T-helper 1 cell (primary cell): Measurements from ENCODE around the gene TNKS1BP1.
"Not testable (repeated sequence)": the region's sequence is repeated elsewhere in the genome, so short reads cannot be mapped to it uniquely, and the experiment has no call there.

Experiments
- DNase-seq, 5 donors: peaks; one replicate each; pipeline ENCODE4 v3.0.0-alpha.2; 2012 to 2020

The TNKS1BP1 gene

DNA sequence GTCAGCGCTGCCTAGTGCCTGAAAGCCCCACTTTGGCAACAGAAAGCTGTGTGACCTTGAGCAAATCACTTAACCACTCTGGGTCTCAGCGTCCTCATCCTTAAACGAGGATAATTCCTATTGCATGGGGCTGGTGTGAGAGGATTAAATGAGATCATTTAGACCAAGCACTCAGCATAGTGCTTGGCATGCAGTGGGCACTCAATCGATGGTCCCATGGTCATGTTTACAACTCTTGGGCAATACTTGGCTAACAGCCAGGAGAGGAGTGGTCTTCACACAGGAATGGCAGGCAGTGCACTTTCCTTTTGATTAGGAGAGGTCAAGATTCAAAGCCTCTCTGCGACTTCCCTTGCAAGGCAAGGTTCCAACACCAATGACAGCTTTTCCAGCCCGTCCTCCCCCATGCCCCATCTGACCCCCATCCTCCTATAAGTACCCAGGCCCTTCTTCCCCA is 14.1 kb downstream of the TNKS1BP1 start:
- no peak for DNase-seq

DNA sequence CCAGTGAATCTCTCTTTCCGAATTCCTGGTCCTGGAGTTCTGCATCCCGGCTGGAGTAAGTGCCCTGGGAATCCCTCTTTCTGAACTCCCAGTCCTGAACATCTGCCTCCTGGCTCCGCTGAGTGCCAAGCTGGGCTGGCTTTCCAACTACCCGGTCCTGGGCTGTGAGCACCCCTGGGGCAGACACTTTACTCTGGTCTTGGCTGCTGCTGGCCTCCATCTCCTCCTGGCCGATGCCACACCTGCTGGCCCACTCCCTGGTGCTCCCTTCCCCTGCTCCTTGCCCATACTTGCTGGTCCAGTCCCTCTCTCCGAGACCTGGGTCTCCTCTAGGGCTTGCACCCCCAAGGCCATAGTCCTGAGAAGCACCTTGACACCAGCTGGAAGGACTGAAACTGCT is 14.7 kb downstream of the TNKS1BP1 start:
- no peak for DNase-seq

GRCh38 chr11:57309106-57310059 is 15.4 kb downstream of the TNKS1BP1 start:
- DNase-seq, result no peak

- DNase-seq, result no peak
Observed at GRCh38 chr11:57308426-57309060, 16.2 kb downstream of the TNKS1BP1 start.

- DNase-seq, result no peak
Observed at GRCh38 chr11:57307666-57308270, 17.0 kb downstream of the TNKS1BP1 start.

DNA sequence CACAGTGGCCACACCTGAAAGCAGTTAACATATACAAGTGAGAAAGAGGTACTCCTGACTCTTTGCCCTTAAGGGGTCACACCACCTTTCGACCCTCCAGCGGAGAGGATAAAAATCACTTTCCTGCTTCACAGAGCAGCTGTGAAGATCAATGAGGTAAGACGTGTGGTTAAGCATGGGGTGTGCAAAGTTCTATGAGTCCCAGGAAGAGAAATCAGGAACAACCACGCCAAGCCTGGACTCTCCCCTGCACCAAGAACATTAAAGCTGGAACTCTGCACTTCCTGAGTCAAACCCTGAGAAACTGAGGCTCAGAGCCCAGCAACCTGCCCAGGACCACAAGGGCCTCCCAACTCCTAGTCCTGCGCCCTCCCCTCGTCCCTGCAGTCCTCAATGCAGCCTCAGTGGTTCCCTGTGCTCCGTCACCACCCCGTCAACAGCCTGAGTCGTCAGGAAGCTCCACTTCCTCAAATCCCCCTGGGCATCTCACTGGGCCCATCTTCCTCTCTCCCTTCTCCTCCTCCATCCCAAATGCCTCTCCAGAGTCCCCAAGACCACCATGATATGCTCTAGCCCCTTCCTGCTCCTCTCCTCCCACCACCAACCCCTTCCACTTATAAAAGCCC is 17.7 kb downstream of the TNKS1BP1 start:
- no peak for DNase-seq

GRCh38 chr11:57306161-57306876 is 18.4 kb downstream of the TNKS1BP1 start:
- no peak for DNase-seq

DNA sequence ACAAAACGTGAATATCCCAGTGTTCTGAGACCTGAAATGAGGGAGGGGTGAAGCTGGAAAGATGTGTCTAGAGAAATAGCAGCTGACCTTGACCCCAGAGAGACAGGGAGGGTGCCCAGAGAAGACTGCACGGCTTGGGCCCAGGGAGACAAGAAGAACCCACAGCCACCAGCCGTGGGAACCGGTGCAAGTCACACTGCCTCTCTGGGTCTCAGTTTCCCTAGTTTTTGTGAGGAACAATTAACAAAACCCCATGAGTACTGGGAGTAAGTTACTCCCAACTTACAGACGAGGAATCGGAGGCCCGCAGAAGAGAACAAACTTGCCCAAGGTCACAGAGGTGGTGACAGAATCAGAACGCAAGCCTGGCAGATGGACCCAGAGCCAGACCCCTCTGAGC is 19.2 kb downstream of the TNKS1BP1 start:
- no peak for DNase-seq

DNA sequence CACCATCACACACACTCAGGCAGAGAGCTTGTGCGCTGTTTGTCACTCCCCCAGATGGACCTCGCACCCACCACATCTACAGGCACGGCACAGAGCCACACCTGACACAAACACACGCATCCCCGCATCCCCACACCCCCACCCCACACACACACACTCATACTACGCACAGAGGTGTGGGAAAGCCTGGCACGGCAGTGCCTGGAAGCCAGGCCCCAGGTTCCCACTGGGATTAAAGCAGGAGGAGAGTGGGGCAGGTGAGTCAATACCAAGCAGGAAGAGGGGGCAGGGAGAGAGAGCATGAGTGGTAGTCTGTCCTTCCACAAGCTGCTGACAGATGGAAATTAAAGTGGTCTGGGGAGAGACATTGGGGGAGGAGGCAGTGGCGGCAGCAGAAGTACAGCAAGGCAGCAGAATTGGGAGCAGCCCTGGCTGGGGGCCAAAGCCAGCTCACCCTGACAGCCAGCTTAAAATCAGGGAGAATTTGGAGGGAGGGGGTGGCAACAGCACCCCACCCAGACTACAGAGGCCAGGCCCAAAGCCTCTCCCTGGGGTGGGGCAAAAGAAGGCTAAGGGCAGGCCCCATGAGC is 20.7 kb downstream of the TNKS1BP1 start:
- DNase-seq, result no peak

- DNase-seq, result no peak
Observed at GRCh38 chr11:57303280-57303989, 21.3 kb downstream of the TNKS1BP1 start.

DNA sequence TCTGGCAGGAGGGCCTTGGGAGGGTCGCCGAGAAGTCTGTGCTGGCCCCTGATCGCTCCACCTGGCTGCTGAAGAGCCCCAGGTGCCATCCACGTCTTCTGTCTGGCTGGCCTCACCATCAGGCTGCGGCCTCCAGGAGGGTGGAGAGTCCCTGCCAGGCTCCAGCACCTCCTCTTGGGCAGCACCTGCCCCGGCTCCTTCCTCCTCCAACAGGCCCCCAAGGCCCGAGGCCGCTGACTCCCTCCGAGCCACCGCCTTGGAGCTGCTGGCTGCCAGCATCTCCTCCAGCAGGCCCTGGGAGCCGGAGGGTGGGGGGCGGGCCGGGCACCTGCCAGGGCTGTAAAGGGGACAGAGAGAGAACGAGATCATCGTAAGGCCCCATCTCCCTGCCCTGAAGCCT is 22.3 kb downstream of the TNKS1BP1 start:
- DNase-seq, result no peak

GRCh38 chr11:57301711-57302423 is 22.9 kb downstream of the TNKS1BP1 start:
- no peak for DNase-seq

DNA sequence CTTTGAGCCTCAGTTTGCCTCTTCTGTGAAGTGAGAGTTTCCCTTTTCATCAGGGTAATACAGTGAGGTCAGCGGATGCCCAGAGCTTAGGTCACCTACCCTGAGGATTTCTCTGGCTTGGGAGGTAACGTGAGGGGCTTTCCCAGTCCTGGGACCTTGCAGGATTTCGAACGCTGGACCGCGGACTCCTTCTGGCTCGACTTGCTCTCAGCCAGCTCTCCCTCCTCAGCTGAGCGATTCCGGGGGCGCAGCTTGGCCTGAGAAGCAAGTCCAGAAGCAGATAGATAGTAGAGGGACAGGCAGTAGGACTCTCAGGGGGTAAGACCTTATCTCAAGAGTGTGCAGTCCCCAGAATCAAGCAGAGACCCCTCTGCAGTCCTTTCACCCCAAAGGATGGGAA is 24.0 kb downstream of the TNKS1BP1 start:
- no peak for DNase-seq

DNA sequence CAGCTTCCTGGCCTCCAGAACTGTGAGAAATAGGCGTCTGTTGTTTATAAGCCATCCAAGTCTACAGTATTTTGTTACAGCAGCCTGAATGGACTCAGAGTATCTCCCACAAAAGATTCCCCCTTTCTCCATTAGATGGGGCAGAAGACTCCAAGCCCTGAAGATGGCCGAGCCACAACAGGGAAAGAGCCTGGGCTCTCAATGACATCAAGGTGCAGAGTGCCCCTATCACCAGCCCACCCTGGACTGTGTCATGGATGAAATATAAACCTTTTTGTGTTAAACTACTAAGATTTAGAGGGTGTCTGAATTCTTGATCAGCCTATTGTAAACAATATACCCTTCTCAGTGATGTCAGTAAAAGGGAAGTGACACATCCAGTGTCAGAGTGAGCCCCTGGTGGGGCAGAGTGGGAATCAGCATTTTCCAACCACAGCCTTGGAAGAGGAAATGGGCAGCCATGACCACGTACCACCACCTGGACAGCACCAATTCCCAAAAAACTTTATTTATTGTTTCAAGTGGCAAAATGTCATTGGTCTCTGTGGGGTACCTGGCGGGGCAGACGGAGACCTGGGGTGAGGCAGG is 25.5 kb downstream of the TNKS1BP1 start:
- DNase-seq, result no peak

- DNase-seq, result no peak
Observed at GRCh38 chr11:57297221-57297620, 27.5 kb downstream of the TNKS1BP1 start.

GRCh38 chr11:57296205-57296604 is 28.5 kb downstream of the TNKS1BP1 start:
- not testable (repeated sequence) for DNase-seq

DNA sequence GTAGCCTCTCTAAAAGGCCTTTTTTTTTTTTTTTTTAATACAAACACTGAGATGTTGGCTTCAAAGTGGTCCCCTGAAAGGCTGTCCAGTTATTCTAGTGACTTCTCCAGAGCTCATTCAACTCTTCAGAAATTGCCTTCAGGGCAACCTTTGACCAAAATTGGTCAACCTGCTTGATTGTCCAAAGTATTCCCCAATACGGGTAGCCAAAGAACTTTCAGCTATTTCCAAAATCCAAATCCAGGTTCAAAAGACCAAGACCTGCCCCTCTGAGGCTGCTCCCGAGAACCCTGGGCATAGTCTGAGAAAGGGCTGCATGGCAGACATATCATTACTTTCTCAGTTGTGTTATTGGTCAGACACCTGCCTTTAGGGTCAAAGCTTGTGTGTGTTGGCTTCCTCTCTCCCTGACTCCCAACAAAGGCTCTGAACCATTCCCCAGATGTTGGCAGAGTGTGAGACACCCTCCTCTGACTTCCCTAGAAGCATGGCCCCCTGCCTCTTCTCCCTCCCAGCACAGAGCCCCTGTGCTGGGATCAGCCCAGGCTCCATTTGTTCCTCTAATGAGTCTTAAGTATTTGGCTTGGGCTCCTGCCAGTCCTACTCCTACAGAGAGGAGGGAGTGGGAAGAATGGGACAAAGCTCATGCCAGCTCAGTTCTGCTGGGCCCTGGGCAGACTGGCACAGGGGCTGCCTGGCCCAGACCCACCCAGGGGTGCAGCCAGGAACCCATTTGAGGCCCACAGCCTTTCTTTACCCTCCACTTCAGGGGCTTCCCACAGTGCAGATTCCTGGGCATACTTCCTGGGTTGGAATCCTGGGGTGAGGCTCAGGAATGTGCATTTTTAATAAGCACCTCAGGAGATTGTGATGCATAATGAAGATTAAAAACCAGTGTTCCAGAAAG is 30.3 kb downstream of the TNKS1BP1 start:
- no peak for DNase-seq

DNA sequence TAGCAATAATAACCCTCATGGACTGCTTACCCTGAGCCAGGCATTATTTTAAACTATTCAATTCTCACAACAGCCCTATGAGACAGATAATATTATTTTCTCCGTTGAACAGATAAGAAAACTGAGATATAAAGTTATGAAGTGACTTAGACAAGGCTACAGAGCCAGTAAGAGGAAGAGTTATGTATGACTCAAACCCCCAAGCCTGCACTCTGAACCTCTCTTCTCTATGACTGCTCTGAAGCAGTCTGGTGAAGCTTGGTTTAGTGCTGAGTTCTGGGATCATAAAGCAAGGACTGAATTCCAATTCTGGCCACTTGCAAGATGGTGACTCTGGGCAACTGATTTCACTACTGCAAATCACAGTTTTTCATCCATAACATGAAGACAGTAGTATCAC is 34.5 kb downstream of the TNKS1BP1 start:
- no peak for DNase-seq
